Left ventricle myocardium inferior (tissue), 1 donor: ENCODE data around the gene AUTS2. TPM values are rescaled to one million over a fixed set of nuclear protein-coding genes. Genes with fewer than 3 reads are reported as not detected.

Source experiments
- DNase-seq: peaks from one replicate; pipeline ENCODE4 v3.0.0-alpha.2; 2020
- H3K27ac ChIP-seq: fragments of 200-600 bp; replicated peaks from 2 replicates; pipeline ENCODE4 v1.8.0; 2021
- H3K27me3 ChIP-seq: fragments of 200-600 bp; 2 replicates; pipeline ENCODE4 v1.8.0; 2021; ENCODE audit warnings: low read depth
- H3K36me3 ChIP-seq: fragments of 200-600 bp; 2 replicates; pipeline ENCODE4 v1.8.0; 2021
- H3K4me1 ChIP-seq: fragments of 200-600 bp; 2 replicates; pipeline ENCODE4 v1.8.0; 2021
- H3K4me3 ChIP-seq: fragments of 200-600 bp; 2 replicates; pipeline ENCODE4 v1.8.0; 2021; ENCODE audit warnings: mild to moderate bottlenecking, moderate library complexity
- H3K9me3 ChIP-seq: fragments of 200-600 bp; replicated peaks from 2 replicates; pipeline ENCODE4 v1.8.0; 2021
- intact Hi-C: fragments of 100-400 bp; cut with micrococcal nuclease; formaldehyde crosslinking; loops from one replicate; pipeline ENCODE4 v1.11.0; 2022
- total RNA-seq: library from RNA; stranded (reverse); fragmentation: NEBNext Ultra II Directional; extraction: Animal tissue kit (Norgen Biotek cat#: 25700); gene quantifications from one replicate; pipeline ENCODE4 v1.2.1, GENCODE V29; 2021
- TF ChIP-seq, protein P1 (sequence below): fragments of 200-600 bp; IDR thresholded peaks from 2 replicates; pipeline ENCODE4 v1.8.0; 2021; ENCODE audit warnings: antibody characterized with exemption, mild to moderate bottlenecking, borderline replicate concordance
- donor health status: DM: no; HTN: yes; CAD: no; lungs with severe emphysema.

Gene AUTS2
- total RNA-seq, 1 donor from 2014 or later: 10.5 TPM

DNA sequence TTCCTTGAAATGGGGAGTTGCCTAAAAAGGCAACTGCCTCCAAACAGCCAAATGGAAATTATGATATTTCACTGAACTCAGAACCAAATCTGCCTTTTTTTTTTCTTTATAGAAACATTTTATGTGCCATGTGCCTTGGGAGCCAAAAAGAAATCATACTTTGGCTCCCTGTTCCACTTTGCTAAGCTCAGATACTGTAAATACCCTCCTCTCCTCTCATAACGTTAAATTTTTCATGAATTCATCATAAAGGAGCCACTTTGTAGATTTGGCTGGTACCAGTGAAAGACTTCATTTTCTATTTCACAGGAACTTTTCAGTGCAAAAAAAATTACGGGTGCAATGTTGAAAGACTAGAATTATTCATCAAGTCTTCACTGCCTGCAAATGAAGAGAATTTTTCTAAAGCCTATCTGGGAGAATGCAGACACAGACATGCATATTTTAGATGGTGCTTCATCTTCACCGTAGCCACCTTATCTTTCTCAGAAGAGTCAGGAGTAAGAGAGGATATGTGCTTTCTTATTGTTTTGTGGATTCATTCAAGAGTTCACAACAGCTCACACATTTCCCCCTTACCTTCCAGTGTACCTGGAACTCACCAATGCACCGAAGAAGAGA lies 791.4 kb downstream of the AUTS2 start:
- TF ChIP-seq, protein P1, sequence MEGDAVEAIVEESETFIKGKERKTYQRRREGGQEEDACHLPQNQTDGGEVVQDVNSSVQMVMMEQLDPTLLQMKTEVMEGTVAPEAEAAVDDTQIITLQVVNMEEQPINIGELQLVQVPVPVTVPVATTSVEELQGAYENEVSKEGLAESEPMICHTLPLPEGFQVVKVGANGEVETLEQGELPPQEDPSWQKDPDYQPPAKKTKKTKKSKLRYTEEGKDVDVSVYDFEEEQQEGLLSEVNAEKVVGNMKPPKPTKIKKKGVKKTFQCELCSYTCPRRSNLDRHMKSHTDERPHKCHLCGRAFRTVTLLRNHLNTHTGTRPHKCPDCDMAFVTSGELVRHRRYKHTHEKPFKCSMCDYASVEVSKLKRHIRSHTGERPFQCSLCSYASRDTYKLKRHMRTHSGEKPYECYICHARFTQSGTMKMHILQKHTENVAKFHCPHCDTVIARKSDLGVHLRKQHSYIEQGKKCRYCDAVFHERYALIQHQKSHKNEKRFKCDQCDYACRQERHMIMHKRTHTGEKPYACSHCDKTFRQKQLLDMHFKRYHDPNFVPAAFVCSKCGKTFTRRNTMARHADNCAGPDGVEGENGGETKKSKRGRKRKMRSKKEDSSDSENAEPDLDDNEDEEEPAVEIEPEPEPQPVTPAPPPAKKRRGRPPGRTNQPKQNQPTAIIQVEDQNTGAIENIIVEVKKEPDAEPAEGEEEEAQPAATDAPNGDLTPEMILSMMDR: no peak
- DNase-seq: no peak
- H3K9me3 ChIP-seq: no peaks in the 10 kb centered on the region
- H3K27ac ChIP-seq: no peak overlapping the region
- no peaks in the 10 kb centered on the region for H3K36me3 ChIP-seq
- H3K4me1 ChIP-seq: peaks cover 30% of the 10 kb centered on the region
- no peaks in the 10 kb centered on the region for H3K27me3 ChIP-seq
- intact Hi-C loops: no loop called here
- no peak overlapping the region for H3K4me3 ChIP-seq

GRCh38 chr7:70390251-70390650 lies 792.0 kb downstream of the AUTS2 start:
- no peak for DNase-seq
- H3K4me1 ChIP-seq: peaks cover 30% of the 10 kb centered on the region
- H3K4me3 ChIP-seq: no peak overlapping the region
- H3K27me3 ChIP-seq: no peaks in the 10 kb centered on the region
- no peaks in the 10 kb centered on the region for H3K9me3 ChIP-seq
- no peaks in the 10 kb centered on the region for H3K36me3 ChIP-seq
- intact Hi-C loops: no loop called here
- TF ChIP-seq, protein P1: no peak
- H3K27ac ChIP-seq: no peak overlapping the region

- Histone ChIP-seq H3K36me3 (no peaks in the 10 kb centered on the region), H3K9me3 (no peaks in the 10 kb centered on the region), H3K27me3 (no peaks in the 10 kb centered on the region), H3K4me3 (no peak overlapping the region), H3K27ac (peak overlapping the region; percentile 28), H3K4me1 (peaks cover 24% of the 10 kb centered on the region)
- DNase-seq: no peak
- intact Hi-C loops: no loop called here
- TF ChIP-seq, protein P1: no peak
Observed at GRCh38 chr7:70392256-70392876, 794.1 kb downstream of the AUTS2 start.

DNA sequence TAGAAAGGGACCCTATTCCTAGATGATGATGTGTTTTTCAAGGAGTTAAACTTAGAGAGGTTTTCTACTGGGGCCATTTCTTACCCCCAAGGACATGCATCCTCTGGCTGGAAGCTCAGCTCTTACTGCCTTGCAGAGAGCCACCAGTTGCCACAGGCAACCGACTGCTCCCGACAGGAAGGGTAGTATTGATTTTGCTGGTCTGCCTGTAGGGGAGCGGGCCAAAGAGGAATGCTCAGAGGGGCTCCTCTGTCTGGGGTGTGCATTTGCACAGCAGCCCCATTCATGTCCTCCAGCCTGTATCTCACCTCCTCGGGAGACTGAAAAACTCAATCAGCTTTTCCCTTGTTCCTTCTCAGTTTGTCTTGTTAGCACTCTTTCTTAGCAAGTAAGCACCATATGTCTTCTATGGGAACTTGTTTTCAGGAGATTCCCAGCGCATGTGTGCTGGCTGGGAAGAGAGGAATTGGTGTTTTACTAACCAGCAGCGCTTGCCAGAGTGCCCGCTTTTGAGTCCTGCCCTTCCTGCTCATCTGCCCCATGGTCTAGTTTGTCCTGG lies 794.7 kb downstream of the AUTS2 start:
- H3K4me3 ChIP-seq: no peak overlapping the region
- intact Hi-C loops: no loop called here
- TF ChIP-seq, protein P1: no peak
- H3K4me1 ChIP-seq: peaks cover 20% of the 10 kb centered on the region
- no peak for DNase-seq
- no peaks in the 10 kb centered on the region for H3K36me3 ChIP-seq
- no peaks in the 10 kb centered on the region for H3K9me3 ChIP-seq
- no peaks in the 10 kb centered on the region for H3K27me3 ChIP-seq
- peak overlapping the region; percentile 28 for H3K27ac ChIP-seq

GRCh38 chr7:70393956-70394355 lies 795.7 kb downstream of the AUTS2 start:
- Histone ChIP-seq H3K36me3 (no peaks in the 10 kb centered on the region), H3K4me3 (no peak overlapping the region), H3K27me3 (no peaks in the 10 kb centered on the region), H3K27ac (no peak overlapping the region), H3K9me3 (no peaks in the 10 kb centered on the region), H3K4me1 (peaks cover 20% of the 10 kb centered on the region)
- intact Hi-C loops: no loop called here
- TF ChIP-seq, protein P1: no peak
- DNase-seq: no peak
